HCT116 (cell line): ENCODE data around the gene HYAL4.

Experiments used
- CBX3 ChIP-seq: IDR thresholded peaks from 2 replicates; pipeline ENCODE4 v1.6.1; 2012; ENCODE audit warnings: low read depth
- CTCF ChIP-seq, 3 experiments: fragments of 200-600 bp in 1 of 3; sonication (generic) in 1 of 3; IDR thresholded peaks in 2 of 3; conservative IDR thresholded peaks in 1 of 3; 2 replicates each; pipeline ENCODE4 v1.5.1; 2012 to 2017; ENCODE audit warnings: low read depth in 2 of 3, low read length in 2 of 3, antibody characterized with exemption in 1 of 3, borderline replicate concordance in 1 of 3, control low read depth in 1 of 3, mild to moderate bottlenecking in 1 of 3, mixed read lengths in 1 of 3, mixed run types in 1 of 3, moderate library complexity in 1 of 3; ENCODE audit not compliant: insufficient read depth in 1 of 3
- EZH2phosphoT487 ChIP-seq: fragments of 200-600 bp; IDR thresholded peaks from 2 replicates; pipeline ENCODE4 v1.6.1; 2018; ENCODE audit warnings: antibody characterized with exemption, borderline replicate concordance
- JUND ChIP-seq: IDR thresholded peaks from 2 replicates; pipeline ENCODE4 v1.6.1; 2012
- MAX ChIP-seq: IDR thresholded peaks from 2 replicates; pipeline ENCODE4 v1.6.1; 2012
- POLR2A ChIP-seq: IDR thresholded peaks from 2 replicates; pipeline ENCODE4 v1.7.0; 2011; ENCODE audit warnings: borderline replicate concordance; ENCODE audit not compliant: insufficient read depth, insufficient read length; ENCODE audit errors: extremely low read depth
- POLR2AphosphoS5 ChIP-seq: IDR thresholded peaks from 2 replicates; pipeline ENCODE4 v1.6.1; 2011; ENCODE audit warnings: mild to moderate bottlenecking, low read depth, low read length, moderate library complexity
- SP1 ChIP-seq: IDR thresholded peaks from 2 replicates; pipeline ENCODE4 v1.6.1; 2012; ENCODE audit warnings: low read depth
- SRF ChIP-seq: IDR thresholded peaks from 2 replicates; pipeline ENCODE4 v1.6.1; 2012; ENCODE audit warnings: low read depth
- TCF7L2 ChIP-seq: IDR thresholded peaks from 2 replicates; pipeline ENCODE4 v1.7.0; 2011; ENCODE audit warnings: borderline replicate concordance, inconsistent platforms; ENCODE audit not compliant: insufficient read depth, insufficient read length; ENCODE audit errors: extremely low read depth

- TF ChIP-seq POLR2A (no peak), SRF (no peak), EZH2phosphoT487 (no peak), SP1 (no peak), TCF7L2 (no peak), CBX3 (no peak), CTCF (IDR thresholded peaks at IDR 0.05 in 2 of 3, conservative IDR thresholded peaks at IDR 0.05 in 1 of 3; ENCODE audit: borderline replicate concordance in 1 of 3, insufficient read depth in 1 of 3, low read depth in 2 of 3, low read length in 2 of 3) (no peak), MAX (no peak), JUND (no peak), POLR2AphosphoS5 (no peak)
Observed at GRCh38 chr7:123863461-123863860, 18.5 kb downstream of the HYAL4 start.
